Measurements from ENCODE around the gene ENDOU.

GRCh38 chr12:47751561-47751960 lies 26.3 kb upstream of the ENDOU start:
- TF ChIP-seq CTCF (IDR thresholded peaks at IDR 0.05) (no peak), EP300 (IDR thresholded peaks at IDR 0.05) (no peak)

All from ovary (tissue), 3 donors.